Measurements from ENCODE around the gene PAGR1.

DNA sequence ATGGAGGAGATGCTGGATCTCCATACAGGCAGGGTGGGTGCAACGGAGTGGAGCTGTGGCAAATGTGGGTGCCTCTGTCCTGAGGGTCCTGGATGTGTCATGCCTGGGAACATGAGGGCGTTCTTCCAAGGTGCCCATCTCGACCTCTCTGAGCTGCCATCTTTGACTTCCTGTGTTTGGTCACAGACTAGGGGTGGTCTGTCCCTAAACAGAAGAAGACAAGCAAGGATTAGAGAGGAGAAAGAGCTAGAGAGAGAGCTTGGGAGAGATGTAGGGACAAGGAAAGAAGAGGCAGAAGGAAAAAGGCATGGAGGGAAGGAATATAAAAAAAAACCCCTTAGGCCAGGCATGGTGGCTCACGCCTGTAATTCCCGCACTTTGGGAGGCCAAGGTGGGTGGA is 41.2 kb upstream of the PAGR1 start:
- TF ChIP-seq YY1 (IDR thresholded peaks at IDR 0.05; ENCODE audit: insufficient read depth, insufficient read length) (no peak), ZNF274 (IDR thresholded peaks at IDR 0.05; ENCODE audit: low read depth, low read length) (no peak)

Data from NT2/D1 (cell line).